ENCODE data around the gene ATP12A. TPM values are rescaled to one million over a fixed set of nuclear protein-coding genes. Genes with fewer than 3 reads are reported as not detected.
A peak's percentile ranks its signal among the peaks of the same experiment; 100 is the strongest.

The ATP12A gene
- total RNA-seq, 2 experiments from 2014 or later: 1.1 TPM

- Mint-ChIP-seq H3K4me3 (no peak overlapping the region), H3K9me3 (no peaks in the 10 kb centered on the region), H3K36me3 (ENCODE audit: low read depth) (peaks cover 3% of the 10 kb centered on the region), H3K27ac (no peak overlapping the region), H3K4me1 (peaks cover 36% of the 10 kb centered on the region), H3K27me3 (peaks cover 34% of the 10 kb centered on the region)
- POLR2A ChIA-PET: no interaction called here
- no peak for DNase-seq
- CTCF ChIA-PET: interaction anchor here (0.7 to 1.9 kb wide), 17 partner anchors 9 to 1563 kb away, joined by 3 to 16 read pairs (median 4); no protein-coding TSS in a partner anchor
Measured at GRCh38 chr13:24683351-24683750, 3.1 kb downstream of the ATP12A start.

GRCh38 chr13:24683838-24684599, 3.8 kb downstream of the ATP12A start:
- CTCF ChIA-PET: interaction anchor here (1.0 to 1.9 kb wide), 15 partner anchors 8 to 164 kb away, joined by 3 to 16 read pairs (median 6); no protein-coding TSS in a partner anchor
- Mint-ChIP-seq H3K36me3 (ENCODE audit: low read depth) (peaks cover 3% of the 10 kb centered on the region), H3K27me3 (peaks cover 34% of the 10 kb centered on the region), H3K4me1 (peaks cover 35% of the 10 kb centered on the region), H3K9me3 (no peaks in the 10 kb centered on the region), H3K27ac (peak overlapping the region; percentile 11), H3K4me3 (no peak overlapping the region)
- DNase-seq: peak; percentile 70
- POLR2A ChIA-PET: interaction anchor here (1.2 to 1.5 kb wide), 3 partner anchors 9 to 43 kb away, joined by 4 read pairs; no protein-coding TSS in a partner anchor

GRCh38 chr13:24684600-24684998, 4.4 kb downstream of the ATP12A start:
- peaks cover 36% of the 10 kb centered on the region for H3K4me1 Mint-ChIP-seq

GRCh38 chr13:24685314-24685713, 5.1 kb downstream of the ATP12A start:
- CTCF ChIA-PET: interaction anchor here (0.9 to 1.9 kb wide), 7 partner anchors 8 to 57 kb away, joined by 3 to 15 read pairs (median 4); no protein-coding TSS in a partner anchor
- H3K27ac Mint-ChIP-seq: no peak overlapping the region
- H3K4me1 Mint-ChIP-seq: peaks cover 33% of the 10 kb centered on the region
- H3K36me3 Mint-ChIP-seq (ENCODE audit: low read depth): peaks cover 3% of the 10 kb centered on the region
- no peak overlapping the region for H3K4me3 Mint-ChIP-seq
- H3K9me3 Mint-ChIP-seq: no peaks in the 10 kb centered on the region
- POLR2A ChIA-PET: interaction anchor here (1.2 to 1.5 kb wide), 3 partner anchors 8 to 42 kb away, joined by 4 read pairs; no protein-coding TSS in a partner anchor
- peaks cover 26% of the 10 kb centered on the region for H3K27me3 Mint-ChIP-seq
- no peak for DNase-seq

More at GRCh38 chr13:24684600-24684998, 4.4 kb downstream of the ATP12A start:
- no peaks in the 10 kb centered on the region for H3K9me3 Mint-ChIP-seq
- no peak overlapping the region for H3K27ac Mint-ChIP-seq
- ChIA-PET POLR2A (interaction anchor here (1.2 to 1.5 kb wide), 3 partner anchors 9 to 42 kb away, joined by 4 read pairs; no protein-coding TSS in a partner anchor), CTCF (interaction anchor here (1.0 to 1.9 kb wide), 6 partner anchors 9 to 58 kb away, joined by 4 to 15 read pairs (median 5); no protein-coding TSS in a partner anchor)
- DNase-seq: peak; percentile 24
- no peak overlapping the region for H3K4me3 Mint-ChIP-seq
- peaks cover 3% of the 10 kb centered on the region for H3K36me3 Mint-ChIP-seq (ENCODE audit: low read depth)
- peaks cover 30% of the 10 kb centered on the region for H3K27me3 Mint-ChIP-seq

GRCh38 chr13:24687611-24688010, 7.4 kb downstream of the ATP12A start:
- H3K27me3 Mint-ChIP-seq: peaks cover 31% of the 10 kb centered on the region
- H3K36me3 Mint-ChIP-seq (ENCODE audit: low read depth): no peaks in the 10 kb centered on the region
- H3K9me3 Mint-ChIP-seq: no peaks in the 10 kb centered on the region
- DNase-seq: no peak
- POLR2A ChIA-PET: interaction anchor here (0.9 kb wide), 1 partner anchor 21 kb away, joined by 4 read pairs; no protein-coding TSS in a partner anchor
- H3K27ac Mint-ChIP-seq: no peak overlapping the region
- CTCF ChIA-PET: no interaction called here
- H3K4me3 Mint-ChIP-seq: no peak overlapping the region
- H3K4me1 Mint-ChIP-seq: peaks cover 27% of the 10 kb centered on the region

GRCh38 chr13:24688111-24688510, 7.9 kb downstream of the ATP12A start:
- ChIA-PET POLR2A (no interaction called here), CTCF (no interaction called here)
- Mint-ChIP-seq H3K9me3 (no peaks in the 10 kb centered on the region), H3K4me3 (no peak overlapping the region), H3K27ac (no peak overlapping the region), H3K36me3 (ENCODE audit: low read depth) (no peaks in the 10 kb centered on the region), H3K27me3 (peaks cover 34% of the 10 kb centered on the region), H3K4me1 (peaks cover 27% of the 10 kb centered on the region)
- DNase-seq: no peak

GRCh38 chr13:24688950-24689349, 8.7 kb downstream of the ATP12A start:
- Mint-ChIP-seq H3K27me3 (peaks cover 40% of the 10 kb centered on the region), H3K4me1 (peaks cover 25% of the 10 kb centered on the region), H3K4me3 (no peak overlapping the region), H3K9me3 (no peaks in the 10 kb centered on the region), H3K36me3 (ENCODE audit: low read depth) (no peaks in the 10 kb centered on the region), H3K27ac (no peak overlapping the region)
- ChIA-PET CTCF (no interaction called here), POLR2A (no interaction called here)
- DNase-seq: no peak

- peaks cover 45% of the 10 kb centered on the region for H3K27me3 Mint-ChIP-seq
- H3K27ac Mint-ChIP-seq: no peak overlapping the region
- ChIA-PET CTCF (interaction anchor here (2.5 to 4.1 kb wide), 2 partner anchors 8 to 34 kb away, joined by 9 to 55 read pairs; no protein-coding TSS in a partner anchor), POLR2A (no interaction called here)
- H3K9me3 Mint-ChIP-seq: no peaks in the 10 kb centered on the region
- DNase-seq: no peak
- peaks cover 17% of the 10 kb centered on the region for H3K4me1 Mint-ChIP-seq
- no peak overlapping the region for H3K4me3 Mint-ChIP-seq
- H3K36me3 Mint-ChIP-seq (ENCODE audit: low read depth): no peaks in the 10 kb centered on the region
Measured at GRCh38 chr13:24691381-24691780, 11.2 kb downstream of the ATP12A start.

- POLR2A ChIA-PET: no interaction called here
- DNase-seq: no peak
- H3K9me3 Mint-ChIP-seq: no peaks in the 10 kb centered on the region
- H3K36me3 Mint-ChIP-seq (ENCODE audit: low read depth): no peaks in the 10 kb centered on the region
- CTCF ChIA-PET: interaction anchor here (1.5 to 4.1 kb wide), 7 partner anchors 8 to 87 kb away, joined by 4 to 55 read pairs (median 14); no protein-coding TSS in a partner anchor
- peaks cover 37% of the 10 kb centered on the region for H3K27me3 Mint-ChIP-seq
- H3K4me1 Mint-ChIP-seq: peaks cover 17% of the 10 kb centered on the region
- H3K27ac Mint-ChIP-seq: no peak overlapping the region
- no peak overlapping the region for H3K4me3 Mint-ChIP-seq
Measured at GRCh38 chr13:24692561-24692960, 12.4 kb downstream of the ATP12A start.

- peak overlapping the region; percentile 3 for H3K4me3 Mint-ChIP-seq
- no peaks in the 10 kb centered on the region for H3K36me3 Mint-ChIP-seq (ENCODE audit: low read depth)
- no peak overlapping the region for H3K27ac Mint-ChIP-seq
- CTCF ChIA-PET: interaction anchor here (0.6 to 4.1 kb wide), 24 partner anchors 8 to 275 kb away, joined by 3 to 55 read pairs (median 4); partner anchors contain the start of gene ATP12A
- no peaks in the 10 kb centered on the region for H3K9me3 Mint-ChIP-seq
- POLR2A ChIA-PET: interaction anchor here (1.0 to 1.2 kb wide), 3 partner anchors 9 to 15 kb away, joined by 3 to 7 read pairs (median 4); no protein-coding TSS in a partner anchor
- H3K27me3 Mint-ChIP-seq: peaks cover 38% of the 10 kb centered on the region
- DNase-seq: peak; percentile 60
- peaks cover 18% of the 10 kb centered on the region for H3K4me1 Mint-ChIP-seq
Measured at GRCh38 chr13:24693862-24694471, 13.8 kb downstream of the ATP12A start.

- POLR2A ChIA-PET: interaction anchor here (1.2 kb wide), 2 partner anchors 8 to 32 kb away, joined by 3 to 5 read pairs; no protein-coding TSS in a partner anchor
- no peaks in the 10 kb centered on the region for H3K36me3 Mint-ChIP-seq (ENCODE audit: low read depth)
Measured at GRCh38 chr13:24694907-24695306, 14.7 kb downstream of the ATP12A start.

GRCh38 chr13:24698686-24699085, 18.5 kb downstream of the ATP12A start:
- Mint-ChIP-seq H3K4me3 (no peak overlapping the region), H3K27ac (no peak overlapping the region), H3K4me1 (peaks cover 22% of the 10 kb centered on the region), H3K36me3 (ENCODE audit: low read depth) (no peaks in the 10 kb centered on the region), H3K27me3 (peaks cover 32% of the 10 kb centered on the region), H3K9me3 (no peaks in the 10 kb centered on the region)
- CTCF ChIA-PET: interaction anchor here (0.5 to 2.0 kb wide), 4 partner anchors 16 to 1555 kb away, joined by 3 to 5 read pairs (median 4); no protein-coding TSS in a partner anchor
- no peak for DNase-seq
- POLR2A ChIA-PET: interaction anchor here (1.1 kb wide), 1 partner anchor 10 kb away, joined by 3 read pairs; no protein-coding TSS in a partner anchor

More at GRCh38 chr13:24694907-24695306, 14.7 kb downstream of the ATP12A start:
- no peak for DNase-seq
- H3K27ac Mint-ChIP-seq: no peak overlapping the region
- CTCF ChIA-PET: interaction anchor here (0.9 to 4.1 kb wide), 15 partner anchors 10 to 139 kb away, joined by 3 to 55 read pairs (median 8); partner anchors contain the start of gene ATP12A
- no peak overlapping the region for H3K4me3 Mint-ChIP-seq
- peaks cover 15% of the 10 kb centered on the region for H3K4me1 Mint-ChIP-seq
- no peaks in the 10 kb centered on the region for H3K9me3 Mint-ChIP-seq
- H3K27me3 Mint-ChIP-seq: peaks cover 41% of the 10 kb centered on the region
